Stimulated activated CD8-positive, alpha-beta memory T cell treated with anti-CD3 and anti-CD28 coated beads, Interleukin-4, amount 100 ng/mL, for 48 hours (primary cell): Measurements from ENCODE around the gene MIB1.

Source experiments
- DNase-seq: peaks from one replicate; pipeline ENCODE4 v3.0.0-alpha.2; 2020

Gene MIB1

DNA sequence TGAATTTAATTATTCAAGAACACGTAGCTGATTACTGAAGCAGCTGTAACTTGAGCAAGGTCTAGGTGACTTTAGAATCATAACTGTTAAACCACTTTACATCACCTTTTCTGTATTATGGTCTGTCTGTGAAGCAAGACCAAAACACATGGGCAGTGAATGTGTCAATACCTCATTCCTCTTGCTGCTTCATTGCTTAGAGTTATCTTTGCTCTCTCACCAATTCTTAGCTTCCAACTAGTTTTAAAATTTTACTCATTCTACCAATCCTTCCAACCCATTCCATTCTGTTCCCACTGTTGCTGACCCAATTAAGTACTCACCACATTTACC is 80.2 kb downstream of the MIB1 start:
- DNase-seq: no peak

DNA sequence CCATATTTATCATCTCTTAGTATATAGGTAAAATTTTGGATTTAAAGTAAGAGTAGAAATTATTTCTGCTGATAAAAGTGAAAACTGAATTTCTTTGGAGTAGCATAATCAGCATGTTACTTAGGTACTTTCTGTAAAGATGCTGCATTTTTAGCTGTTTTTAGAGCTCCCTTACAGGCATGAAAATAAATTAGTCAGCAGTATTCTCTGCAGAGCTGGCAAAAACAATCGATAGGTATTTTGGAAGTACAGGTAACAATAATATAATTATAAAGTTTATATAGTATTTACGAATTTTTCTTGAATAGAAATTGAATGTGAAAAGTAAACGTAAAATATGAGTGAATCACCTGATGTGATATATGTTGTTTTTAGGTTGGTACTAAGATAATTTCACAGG is 83.3 kb downstream of the MIB1 start:
- DNase-seq: no peak

DNA sequence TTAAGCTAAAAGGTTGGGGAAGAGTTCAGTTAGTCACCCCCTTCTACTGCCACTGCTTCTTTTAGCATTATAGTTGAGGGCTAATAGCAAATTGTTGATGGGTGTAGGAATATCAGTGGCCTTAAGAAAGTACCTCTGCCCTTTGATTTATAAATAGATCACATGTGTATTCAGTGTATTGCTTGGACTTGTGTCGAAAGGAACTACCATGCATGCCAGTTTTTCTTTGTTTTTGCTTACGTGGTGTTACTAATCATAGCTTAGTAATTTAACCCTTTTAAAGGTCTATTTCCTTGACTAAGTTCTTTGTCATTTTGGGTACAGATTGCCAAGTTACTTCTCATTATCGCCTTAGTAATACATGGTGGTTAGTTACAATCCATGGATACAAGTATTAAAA is 85.6 kb downstream of the MIB1 start:
- no peak for DNase-seq

DNA sequence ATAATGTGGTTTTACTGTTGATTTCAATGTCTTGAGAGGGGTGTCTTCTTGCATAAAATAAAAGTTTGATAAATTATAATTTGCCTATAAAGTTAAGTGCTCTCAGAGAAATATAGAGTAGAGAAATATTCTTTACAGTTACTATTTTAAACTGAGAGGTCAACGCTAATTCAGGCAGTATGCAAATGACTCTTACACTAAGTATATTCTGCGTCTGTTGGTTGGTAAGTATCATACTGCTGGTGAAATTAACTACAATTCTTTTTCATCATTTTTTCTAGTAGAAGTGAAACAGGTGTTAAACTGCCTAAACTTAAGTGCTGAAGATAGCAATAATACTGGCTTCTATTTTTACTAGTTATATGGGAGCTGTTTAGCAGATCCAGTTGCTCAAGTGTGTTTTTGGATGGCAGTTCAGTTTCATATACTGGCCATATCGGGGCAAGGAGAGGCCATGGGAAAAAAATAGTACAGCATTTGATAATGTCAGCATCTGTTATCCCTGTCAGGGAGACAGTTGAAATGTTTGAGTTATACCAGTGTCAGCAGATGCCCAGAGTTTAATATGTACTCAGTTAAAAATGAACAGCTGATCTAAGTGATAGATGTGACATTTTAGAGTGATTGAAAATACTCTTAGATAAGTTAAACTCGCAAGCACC is 86.2 kb downstream of the MIB1 start:
- DNase-seq: no peak

DNA sequence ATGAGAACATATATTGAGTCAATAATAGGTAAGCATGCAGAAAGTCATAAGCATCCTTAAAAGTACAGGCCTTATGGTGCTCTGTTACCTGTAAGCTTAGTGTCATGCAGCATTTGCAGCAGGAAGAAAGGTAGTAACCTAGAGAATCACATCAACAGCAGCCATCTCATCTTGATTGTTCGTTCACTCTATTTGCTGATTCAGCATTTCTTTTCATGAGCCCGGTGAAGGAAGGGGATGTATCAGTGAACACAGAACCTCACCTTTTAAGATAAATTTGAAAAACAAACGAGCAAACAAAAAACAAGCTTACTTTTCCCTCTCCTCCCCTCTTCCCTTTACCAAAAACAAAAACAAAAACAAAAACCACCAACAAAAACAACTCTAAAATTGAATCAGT is 89.9 kb downstream of the MIB1 start:
- no peak for DNase-seq

DNA sequence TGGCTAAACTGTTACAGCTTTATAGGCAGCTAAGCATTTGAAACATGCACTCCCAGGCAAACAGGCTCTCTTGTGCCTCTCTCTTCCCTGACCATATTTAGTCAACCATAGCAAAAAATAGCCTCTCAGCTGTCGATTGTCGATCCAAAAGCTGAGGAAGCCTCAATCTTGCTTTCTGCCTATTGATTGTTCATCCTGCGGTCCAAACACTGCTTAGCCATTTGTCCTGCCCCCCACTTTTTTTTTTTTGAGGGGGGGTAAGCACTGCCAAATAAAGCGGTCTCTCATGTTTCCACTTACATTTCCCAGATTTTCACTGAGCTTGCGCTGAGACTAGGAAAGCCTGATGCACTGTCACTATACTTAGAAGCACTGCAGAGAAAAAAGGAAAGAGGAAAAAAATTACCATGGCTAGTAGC is 90.8 kb downstream of the MIB1 start:
- no peak for DNase-seq

DNA sequence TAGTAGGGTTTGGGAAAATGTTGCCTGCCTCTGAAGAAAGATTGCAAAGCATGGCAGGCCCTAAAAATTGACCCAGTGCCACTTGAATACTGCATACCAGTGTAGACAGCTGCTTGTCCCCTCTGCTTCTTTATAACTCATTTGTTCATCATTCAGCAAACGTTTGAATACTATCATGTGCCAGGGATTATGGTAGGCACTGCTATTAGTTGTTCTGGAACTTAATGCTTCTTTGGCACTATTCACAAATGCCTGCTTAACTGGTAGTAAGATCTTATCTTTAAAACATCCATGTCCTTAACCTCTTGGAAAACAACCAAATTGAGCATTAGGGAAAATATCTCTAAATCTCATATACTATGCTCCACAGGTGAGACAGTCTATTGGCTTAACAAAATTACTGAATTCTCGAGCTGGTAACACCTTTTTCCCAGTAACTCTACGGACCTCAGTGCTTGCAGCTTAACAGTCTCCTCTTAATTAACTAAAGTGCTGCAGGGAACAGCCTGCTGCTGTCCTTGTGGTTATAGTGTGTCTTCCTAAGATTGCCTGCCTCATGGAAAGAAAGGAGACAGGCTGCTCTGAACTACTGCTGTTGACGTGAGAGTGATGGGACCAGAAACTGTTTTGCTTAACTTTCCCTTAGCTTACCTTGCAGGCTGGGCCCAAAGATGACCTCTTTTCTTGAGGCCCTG is 93.2 kb downstream of the MIB1 start:
- no peak for DNase-seq

DNA sequence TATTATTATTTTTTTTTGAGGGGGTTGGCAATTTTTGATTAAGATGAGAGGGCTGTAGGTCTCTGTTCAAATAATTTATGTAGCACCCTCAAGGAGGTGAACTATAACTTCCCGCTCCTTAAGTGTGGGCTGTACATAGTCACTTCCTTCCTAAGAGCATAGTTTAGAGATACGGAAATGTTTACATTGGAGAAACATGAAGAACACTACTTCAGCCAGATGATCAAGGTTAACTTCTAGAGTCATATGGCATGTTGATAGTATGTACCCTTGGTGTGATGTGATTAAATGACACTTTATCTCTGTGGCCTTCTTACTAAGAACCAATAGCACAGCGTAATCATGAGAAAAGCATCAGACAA is 93.7 kb downstream of the MIB1 start:
- DNase-seq: no peak

DNA sequence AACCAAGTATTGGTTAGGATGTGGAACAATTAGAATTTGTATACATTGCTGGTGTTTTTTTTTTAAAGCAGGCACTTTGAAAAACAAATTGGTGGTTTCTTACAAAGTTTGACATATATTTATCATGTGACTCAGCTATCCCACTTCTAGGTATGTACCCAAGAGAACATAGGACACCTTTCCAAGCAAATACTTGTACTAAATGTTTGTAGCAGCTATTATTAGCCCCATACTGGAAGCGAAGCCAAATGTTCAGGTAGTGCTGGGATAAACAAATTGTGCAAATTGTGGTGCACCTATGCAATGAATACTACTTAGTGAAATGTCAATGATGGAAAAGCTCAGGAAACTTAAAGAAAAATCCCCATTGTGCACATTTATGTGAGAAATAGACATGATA is 101.0 kb downstream of the MIB1 start:
- DNase-seq: no peak

DNA sequence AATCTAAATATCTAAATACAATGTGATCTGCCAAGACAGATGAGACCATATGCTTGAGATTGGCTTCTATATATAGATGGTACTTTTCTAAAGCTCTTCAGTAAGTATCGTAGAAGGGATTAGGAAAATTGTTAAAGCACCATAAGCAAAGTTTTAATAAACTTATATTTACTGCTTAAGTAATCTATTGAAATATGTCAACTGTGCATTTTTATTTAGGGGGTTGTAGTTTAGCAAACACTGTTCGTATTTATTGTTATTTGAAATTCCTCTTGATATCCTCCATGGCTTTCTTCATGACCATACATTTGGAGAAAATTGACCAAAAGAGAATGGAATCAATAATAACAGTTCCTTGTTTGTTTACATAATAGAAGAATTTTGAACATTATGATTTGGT is 102.7 kb downstream of the MIB1 start:
- DNase-seq: no peak

DNA sequence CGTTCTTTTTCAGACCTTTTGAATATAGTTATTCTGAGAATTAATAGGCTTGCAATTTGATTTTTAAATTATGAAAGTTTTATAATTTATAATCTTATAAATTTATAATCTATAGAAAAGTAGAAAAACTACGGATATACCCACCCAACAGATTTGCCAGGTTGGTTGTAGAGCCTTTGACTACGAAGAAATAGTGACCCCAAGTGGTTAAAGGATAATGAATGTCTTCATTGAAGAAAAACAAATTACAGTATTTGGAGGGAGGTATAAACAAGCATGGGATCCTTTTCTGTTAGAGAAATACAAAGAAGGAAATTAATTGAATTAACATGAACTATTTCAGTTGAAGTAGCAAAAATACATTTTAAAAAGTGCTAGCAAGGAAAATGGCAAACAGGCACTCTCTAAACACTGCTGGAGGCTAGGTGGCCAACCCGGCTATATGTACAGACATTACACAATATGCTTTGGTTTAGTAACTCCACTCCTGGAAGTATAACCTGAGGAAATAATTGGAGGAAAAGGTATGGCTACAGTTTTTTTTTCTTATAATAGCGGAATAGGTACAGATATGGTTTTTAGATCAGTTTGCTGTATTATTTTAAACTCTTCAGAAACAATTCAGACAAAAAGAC is 110.9 kb downstream of the MIB1 start:
- DNase-seq: no peak

DNA sequence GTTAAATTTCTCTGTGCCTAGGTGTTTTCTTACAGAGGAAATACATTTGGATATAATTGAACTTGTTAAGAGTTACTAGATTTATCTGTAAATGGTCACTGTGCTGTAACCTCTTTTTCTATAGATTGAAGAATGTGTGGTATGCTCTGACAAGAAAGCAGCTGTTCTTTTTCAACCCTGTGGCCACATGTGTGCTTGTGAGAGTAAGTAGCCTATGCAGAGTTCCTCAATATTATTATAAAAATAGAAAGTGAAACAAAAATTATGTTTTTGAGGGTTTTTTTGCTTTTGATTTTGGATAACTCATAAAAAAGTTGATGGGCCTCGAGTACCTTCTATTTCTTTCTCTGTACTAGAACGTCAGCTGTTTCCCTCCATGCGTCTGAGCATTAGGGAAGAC is 112.4 kb downstream of the MIB1 start:
- no peak for DNase-seq

DNA sequence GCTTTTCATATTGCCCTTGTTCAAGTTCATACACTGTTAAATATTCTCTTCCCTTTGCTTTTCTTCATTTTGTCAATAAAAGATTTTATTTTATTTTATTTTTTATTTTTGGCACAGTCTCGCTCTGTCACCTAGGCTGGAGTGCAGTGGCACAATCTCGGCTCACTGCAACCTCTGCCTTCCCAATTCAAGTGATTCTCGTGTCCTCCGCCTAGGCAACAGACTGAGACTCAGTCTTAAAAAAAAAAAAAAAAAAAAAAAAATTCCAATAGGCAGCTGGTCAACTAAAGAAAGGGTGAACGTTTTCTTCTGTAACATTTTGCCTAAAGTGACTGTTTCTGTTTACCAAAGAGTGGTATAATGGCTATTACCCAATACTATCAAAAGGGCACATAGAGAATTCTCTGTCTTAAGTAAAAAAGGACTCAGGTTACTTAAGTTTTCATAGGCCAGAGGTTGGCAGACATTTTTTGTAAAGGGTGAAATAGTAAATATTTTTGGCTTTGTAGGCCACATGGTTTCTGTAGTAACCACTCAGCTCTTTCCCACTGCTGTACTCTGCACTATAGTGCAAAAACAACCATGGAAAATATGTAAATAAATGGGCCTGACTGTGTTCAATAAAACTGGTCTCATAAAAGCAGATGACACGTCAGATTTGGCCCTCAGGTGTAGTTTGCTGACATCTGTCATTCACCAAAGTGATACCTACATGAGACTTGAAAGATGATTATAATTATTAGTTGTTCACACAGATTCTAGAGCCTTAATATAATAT is 113.4 kb downstream of the MIB1 start:
- no peak for DNase-seq

DNA sequence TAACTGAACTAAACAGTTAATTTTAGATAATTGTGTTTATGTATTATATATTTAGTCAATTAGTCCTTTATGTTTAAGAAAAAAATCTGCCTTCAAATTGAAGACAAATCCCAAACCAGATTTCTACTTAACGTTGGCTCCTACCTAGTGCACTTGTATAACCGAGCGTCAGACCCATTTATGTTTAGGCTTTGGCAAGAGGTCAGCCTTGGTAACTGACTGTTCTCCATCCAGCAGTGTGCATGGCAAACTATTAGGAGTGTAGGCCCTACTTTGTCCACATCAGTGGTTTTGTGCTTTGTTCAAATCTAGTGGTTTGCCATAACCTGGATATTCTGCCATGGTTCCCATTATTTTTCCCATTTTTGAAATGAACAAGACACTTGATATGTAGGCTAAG is 114.8 kb downstream of the MIB1 start:
- DNase-seq: no peak

DNA sequence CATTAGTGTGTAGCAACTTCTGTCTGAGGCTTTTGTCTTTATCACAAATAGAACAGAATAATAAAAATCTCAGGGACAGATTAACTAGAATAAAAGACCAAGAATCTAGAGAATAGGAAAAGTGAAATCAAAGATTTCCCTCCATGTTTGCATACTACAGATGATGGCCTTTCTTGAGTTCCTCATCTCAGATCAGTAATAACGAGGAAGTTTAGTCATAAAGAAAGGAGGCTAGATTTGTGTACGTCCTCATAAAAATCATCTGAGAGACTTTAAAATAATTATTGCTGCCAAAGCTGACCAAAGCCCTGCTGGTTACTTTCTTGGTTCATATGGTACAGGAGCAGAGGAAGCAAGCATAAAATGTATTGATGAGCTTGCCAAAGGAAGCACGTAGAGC is 117.3 kb downstream of the MIB1 start:
- no peak for DNase-seq

DNA sequence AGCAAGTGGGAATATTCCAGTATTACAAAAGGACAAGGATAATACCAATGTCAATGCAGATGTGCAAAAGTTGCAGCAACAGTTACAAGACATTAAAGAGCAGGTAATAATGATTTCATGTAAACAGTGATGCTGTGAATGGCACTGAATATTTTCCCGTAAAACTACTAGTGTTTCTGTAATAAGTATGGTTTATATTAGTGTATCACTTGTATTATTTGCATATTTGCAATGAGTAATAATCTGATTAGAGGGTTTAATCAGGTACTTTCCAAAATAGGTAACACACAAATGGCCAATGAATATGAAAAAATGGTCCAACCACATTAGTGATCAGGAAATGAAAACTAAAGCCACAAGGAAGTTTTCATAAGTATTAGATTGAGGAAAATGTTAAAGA is 118.0 kb downstream of the MIB1 start:
- DNase-seq: no peak

DNA sequence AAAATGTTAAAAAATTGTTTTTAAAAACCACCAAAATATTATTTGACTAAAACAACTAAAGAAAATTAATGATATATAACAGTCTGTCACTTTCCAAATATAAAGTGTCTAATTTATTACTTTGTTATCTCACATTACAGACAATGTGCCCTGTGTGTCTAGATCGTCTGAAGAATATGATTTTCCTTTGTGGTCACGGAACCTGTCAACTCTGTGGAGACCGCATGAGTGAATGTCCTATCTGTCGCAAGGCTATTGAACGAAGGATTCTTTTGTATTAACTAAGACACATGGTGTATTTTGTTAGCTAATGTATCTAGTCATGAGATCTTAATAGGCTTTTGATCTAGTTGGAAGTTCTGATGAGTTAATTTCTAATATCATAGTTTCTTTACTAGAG is 123.8 kb downstream of the MIB1 start:
- no peak for DNase-seq

DNA sequence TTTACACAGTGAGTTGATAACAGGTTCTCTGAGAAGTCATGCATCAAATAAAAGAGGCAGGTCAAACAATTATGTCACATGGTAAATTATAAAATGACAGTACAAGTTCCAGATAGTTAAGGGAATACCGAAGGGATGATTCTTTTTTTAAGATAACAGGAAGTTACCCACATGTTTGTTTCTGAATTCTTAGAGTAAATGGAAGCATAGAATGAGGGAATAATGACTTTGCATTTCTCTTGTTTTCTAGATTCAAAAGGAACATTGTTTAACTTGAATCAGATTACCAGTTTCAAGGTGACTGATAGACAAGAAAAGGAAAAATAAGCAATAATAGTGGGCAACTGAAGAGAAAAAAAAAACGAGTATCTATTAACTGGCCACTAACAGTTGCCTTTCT is 124.5 kb downstream of the MIB1 start:
- DNase-seq: no peak

DNA sequence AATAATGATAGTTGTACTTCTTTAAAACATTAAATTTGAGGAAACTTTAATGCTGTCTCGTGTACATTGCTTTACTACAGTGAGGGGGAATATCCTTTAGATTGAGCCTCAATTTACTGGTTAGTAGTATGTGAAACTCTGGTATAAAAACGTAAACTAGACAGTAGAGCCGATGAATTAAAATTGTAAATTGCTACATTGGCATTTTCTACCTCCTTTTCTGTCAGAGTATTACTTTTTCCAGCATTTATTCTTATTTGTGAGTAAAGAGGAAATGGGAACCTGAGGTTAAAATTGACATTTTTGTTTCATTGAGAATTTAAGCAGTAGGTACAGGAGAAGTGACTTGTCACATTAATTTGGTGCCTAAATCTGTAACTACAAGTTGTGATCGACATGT is 128.2 kb downstream of the MIB1 start:
- no peak for DNase-seq

DNA sequence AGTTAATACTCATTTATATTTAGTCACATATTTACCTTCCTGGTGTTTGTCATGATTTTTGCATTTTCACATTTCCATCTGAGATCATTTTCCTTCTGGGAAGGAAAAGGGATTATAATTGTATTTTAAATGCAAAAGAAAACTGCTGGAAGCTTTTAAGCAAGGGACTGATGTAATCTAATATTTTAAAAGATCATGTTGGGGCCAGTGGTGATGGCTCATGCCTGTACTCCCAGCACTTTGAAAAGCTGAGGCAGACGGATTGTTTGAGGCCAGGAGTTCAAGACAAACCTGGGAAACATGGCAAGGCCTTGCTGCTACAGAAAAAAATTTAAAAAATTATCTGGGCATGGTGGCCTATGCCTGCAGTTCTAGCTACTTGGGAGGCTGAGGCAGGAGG is 149.0 kb downstream of the MIB1 start:
- DNase-seq: no peak

DNA sequence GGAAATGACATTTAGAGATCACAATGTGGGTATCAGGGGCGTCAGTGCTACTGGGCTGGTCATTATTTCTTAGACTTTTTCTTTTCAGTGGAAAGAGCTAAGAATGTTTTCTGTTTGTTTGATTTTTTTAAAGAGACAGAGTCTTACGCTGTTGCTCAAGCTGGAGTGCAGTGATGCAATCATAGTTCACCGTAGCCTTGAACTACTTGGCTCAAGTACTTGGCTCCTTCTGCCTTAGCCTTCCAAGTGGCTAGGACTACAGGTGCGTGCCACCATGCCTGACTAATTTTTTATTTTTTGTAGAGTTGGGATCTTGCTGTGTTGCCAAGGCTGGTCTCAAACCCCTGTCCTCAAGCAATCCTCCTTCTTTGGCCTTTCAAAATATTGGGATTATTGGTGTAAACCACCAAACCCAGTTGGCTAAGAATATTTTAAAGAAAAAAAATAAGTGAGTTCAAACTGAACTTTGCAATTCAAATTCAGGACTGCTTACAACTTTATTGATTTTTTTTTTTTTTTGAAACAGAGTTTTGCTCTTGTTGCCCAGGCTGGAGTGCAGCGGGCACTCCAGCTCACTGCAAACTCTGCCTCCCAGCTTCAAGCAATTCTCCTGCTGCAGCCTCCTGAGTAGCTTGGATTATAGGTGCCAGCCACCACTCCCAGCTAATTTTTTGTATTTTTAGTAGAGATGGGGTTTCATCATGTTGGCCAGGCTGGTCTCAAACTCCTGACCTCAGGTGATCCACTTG is 154.2 kb downstream of the MIB1 start:
- no peak for DNase-seq

DNA sequence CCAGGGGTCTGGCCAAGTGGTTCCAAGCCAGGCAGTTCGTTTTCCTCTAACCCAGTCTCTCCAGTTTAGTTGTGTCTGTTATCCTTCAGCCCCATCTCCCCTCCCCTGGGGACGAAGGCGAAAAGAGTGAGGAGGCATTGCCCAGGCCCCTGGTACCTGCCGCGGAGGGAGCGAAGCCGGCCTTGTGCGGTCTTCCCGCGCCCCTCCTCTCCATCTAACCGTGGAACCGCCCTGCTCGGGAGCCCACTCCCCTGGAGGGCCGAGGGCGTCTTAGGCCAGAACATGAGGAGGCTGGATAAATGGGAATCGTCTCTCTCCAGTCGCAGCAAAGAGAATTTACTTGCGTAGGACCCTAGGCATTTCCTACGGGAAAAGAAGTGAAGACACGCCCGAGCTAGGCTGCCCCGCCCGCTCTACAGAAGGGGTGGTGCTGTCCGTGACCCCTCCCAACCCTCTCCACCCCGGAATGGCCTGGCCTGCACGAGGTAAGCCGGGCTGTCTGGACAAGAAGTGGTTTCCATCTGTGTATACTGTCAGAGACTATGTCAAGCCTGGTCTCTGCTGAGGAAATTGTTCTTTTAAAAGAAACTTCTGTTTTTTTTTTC is 156.2 kb downstream of the MIB1 start:
- DNase-seq: no peak

DNA sequence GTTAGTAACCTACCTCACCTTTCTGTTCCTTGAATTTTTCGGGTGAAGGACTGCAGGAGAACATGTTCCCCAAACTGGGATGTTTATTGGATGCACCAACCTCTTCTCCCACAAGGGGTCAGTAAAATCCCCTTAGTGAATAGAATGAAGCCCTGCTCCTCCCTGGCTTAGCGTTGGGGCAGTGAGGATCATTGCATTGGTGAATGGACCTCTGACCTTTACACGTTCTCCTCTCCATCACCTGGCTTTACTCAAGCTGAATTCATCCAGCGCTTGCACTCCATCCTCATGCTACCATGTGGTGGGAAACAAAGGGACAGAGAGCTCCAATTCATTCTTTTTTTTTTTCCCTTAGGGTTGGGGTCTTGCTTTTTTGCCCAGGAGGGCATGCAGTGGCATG is 157.2 kb downstream of the MIB1 start:
- peak; percentile 41 for DNase-seq
